Measurements from ENCODE around the gene MRPL49.

DNA sequence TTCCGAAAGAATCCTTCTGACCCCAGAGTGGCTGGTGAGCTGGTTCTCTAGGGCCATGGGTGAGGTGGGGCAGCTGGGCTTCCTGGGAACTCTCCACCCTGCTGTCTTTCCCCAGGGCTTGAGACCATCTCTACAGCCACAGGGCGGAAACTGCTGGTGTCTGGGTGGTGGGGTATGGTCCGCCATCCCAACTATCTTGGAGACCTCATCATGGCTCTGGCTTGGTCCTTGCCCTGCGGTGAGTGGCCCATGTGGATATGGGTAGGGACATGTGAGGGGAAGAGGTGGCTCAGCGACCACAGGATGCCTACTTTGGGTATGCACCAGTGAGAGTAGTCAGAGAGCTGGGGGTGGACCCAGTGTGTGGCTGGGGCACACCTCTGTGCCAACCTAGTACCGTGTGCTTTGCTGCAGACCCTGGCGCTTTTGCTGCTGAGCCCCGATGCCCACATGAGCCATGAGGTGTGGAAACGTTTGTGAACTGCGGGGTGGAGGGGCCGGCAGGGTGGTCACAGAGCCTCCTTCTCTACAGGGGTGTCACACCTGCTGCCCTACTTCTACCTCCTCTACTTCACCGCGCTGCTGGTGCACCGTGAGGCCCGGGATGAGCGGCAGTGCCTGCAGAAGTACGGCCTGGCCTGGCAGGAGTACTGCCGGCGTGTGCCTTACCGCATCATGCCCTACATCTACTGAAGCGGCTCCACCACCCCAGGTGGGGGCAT, 6.6 kb upstream of the MRPL49 start:
- TF ChIP-seq ELF4 (IDR thresholded peaks at IDR 0.05) (0 out of 2 replicates have a peak, but pooled peaks have one; percentile 18), FOXM1 (IDR thresholded peaks at IDR 0.05; ENCODE audit: borderline replicate concordance) (no peak), ZNF384 (IDR thresholded peaks at IDR 0.05) (no peak), SUZ12 (IDR thresholded peaks at IDR 0.05) (no peak)
